Body of pancreas (tissue), 4 donors: ENCODE results near the gene DNAH6.

ENCODE experiments used
- POLR2A ChIP-seq, 3 donors: fragments of 450-650 bp; IDR thresholded peaks; one replicate each; pipeline ENCODE4 v1.6.1; 2016; ENCODE audit warnings: antibody characterized with exemption in 3 of 3, mild to moderate bottlenecking in 2 of 3
- TF ChIP-seq, protein P1 (sequence below), 7 experiments: fragments of 450-650 bp in 4 of 7; fragments of 200-600 bp in 3 of 7; sonication (generic) in 3 of 7; IDR thresholded peaks; one replicate each; pipeline ENCODE4 v1.5.1; 2016 to 2019; ENCODE audit warnings: antibody characterized with exemption in 7 of 7

DNA sequence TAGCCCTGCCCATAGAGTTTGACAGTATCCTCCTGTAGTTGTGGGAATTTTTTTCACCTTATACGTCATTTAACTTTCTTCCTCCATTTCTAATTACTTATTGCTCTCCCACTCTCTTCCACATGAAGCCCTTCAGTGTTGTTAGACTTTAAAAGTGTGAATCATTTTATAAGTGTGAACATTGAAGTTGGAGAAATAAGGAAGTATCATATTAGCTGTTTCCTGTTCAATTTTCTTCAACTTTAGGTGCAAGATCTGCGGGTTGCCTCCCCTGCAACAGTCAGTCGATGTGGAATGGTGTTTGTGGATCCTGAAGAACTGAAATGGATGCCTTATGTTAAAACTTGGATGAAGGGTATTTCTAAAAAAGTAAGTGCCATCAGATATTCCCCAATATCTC, 138.1 kb downstream of the DNAH6 start:
- TF ChIP-seq, protein P1, sequence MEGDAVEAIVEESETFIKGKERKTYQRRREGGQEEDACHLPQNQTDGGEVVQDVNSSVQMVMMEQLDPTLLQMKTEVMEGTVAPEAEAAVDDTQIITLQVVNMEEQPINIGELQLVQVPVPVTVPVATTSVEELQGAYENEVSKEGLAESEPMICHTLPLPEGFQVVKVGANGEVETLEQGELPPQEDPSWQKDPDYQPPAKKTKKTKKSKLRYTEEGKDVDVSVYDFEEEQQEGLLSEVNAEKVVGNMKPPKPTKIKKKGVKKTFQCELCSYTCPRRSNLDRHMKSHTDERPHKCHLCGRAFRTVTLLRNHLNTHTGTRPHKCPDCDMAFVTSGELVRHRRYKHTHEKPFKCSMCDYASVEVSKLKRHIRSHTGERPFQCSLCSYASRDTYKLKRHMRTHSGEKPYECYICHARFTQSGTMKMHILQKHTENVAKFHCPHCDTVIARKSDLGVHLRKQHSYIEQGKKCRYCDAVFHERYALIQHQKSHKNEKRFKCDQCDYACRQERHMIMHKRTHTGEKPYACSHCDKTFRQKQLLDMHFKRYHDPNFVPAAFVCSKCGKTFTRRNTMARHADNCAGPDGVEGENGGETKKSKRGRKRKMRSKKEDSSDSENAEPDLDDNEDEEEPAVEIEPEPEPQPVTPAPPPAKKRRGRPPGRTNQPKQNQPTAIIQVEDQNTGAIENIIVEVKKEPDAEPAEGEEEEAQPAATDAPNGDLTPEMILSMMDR (IDR thresholded peaks at IDR 0.05): no peak
- no peak for TF ChIP-seq POLR2A (IDR thresholded peaks at IDR 0.05)
